ENCODE data around the gene CTSL.

- no peak for TF ChIP-seq EZH2 (IDR thresholded peaks at IDR 0.05; ENCODE audit: low read length, unreplicated experiment)
- TF ChIP-seq, protein P1, sequence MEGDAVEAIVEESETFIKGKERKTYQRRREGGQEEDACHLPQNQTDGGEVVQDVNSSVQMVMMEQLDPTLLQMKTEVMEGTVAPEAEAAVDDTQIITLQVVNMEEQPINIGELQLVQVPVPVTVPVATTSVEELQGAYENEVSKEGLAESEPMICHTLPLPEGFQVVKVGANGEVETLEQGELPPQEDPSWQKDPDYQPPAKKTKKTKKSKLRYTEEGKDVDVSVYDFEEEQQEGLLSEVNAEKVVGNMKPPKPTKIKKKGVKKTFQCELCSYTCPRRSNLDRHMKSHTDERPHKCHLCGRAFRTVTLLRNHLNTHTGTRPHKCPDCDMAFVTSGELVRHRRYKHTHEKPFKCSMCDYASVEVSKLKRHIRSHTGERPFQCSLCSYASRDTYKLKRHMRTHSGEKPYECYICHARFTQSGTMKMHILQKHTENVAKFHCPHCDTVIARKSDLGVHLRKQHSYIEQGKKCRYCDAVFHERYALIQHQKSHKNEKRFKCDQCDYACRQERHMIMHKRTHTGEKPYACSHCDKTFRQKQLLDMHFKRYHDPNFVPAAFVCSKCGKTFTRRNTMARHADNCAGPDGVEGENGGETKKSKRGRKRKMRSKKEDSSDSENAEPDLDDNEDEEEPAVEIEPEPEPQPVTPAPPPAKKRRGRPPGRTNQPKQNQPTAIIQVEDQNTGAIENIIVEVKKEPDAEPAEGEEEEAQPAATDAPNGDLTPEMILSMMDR (conservative IDR thresholded peaks at IDR 0.05; ENCODE audit: low read depth, low read length) = no peak
- no peak for TF ChIP-seq EZH2phosphoT487 (IDR thresholded peaks at IDR 0.05; ENCODE audit: borderline replicate concordance, low read length)
These were observed 15.5 kb upstream of the CTSL start for GRCh38 chr9:87710443-87710842.

All from PC-3 (cell line).